GM12878 (cell line): ENCODE measurements around the gene CALR. TPM values are rescaled to one million over a fixed set of nuclear protein-coding genes. Genes with fewer than 3 reads are reported as not detected.
A peak's percentile ranks its signal among the peaks of the same experiment; 100 is the strongest.

Source experiments
- ATAC-seq: fragments of 200-7000 bp; cut with Tn5 transposase; 3 replicates; pipeline ENCODE4 v1.9.1; 2020; ENCODE audit warnings: mild to moderate bottlenecking, moderate library complexity
- BruUV-seq: library from RNA; stranded (reverse); fragments of 400-500 nt; replicated peaks from 2 replicates; lab custom pipeline; 2021; lab: Mats Ljungman, UMichigan
- CTCF ChIA-PET: fragments of 300-600 bp; sonication (Branson Sonifier 250); formaldehyde crosslinking; extraction: SDS; loops from one replicate; lab custom pipeline; 2021; ENCODE audit warnings: inconsistent platforms; lab: Yijun Ruan, JAX
- POLR2A ChIA-PET: fragments of 350-600 bp; formaldehyde crosslinking; extraction: SDS; loops from one replicate; lab custom pipeline; 2021; ENCODE audit warnings: inconsistent platforms; lab: Charles Lee
- RAD21 ChIA-PET: fragments of 300-600 bp; sonication (Branson Sonifier 250); formaldehyde crosslinking; loops from one replicate; lab custom pipeline; 2023; ENCODE audit warnings: antibody characterized with exemption; ENCODE audit not compliant: unreplicated experiment; lab: Charles Lee
- SMC1A ChIA-PET: fragments of 300-600 bp; sonication (Branson Sonifier 250); formaldehyde crosslinking; loops from one replicate; lab custom pipeline; 2023; ENCODE audit not compliant: unreplicated experiment, uncharacterized antibody; lab: Charles Lee
- DNase-seq: peaks from one replicate; pipeline ENCODE4 v3.0.0-alpha.2; 2011; ENCODE audit warnings: low read depth, low spot score
- FAIRE-seq: peaks from 3 replicates; lab custom pipeline; 2011; peaks lifted over from hg19 to GRCh38; lab: Jason Lieb, UNC
- H2AFZ ChIP-seq: 2 replicates; pipeline ENCODE4 v1.6.0; 2011; ENCODE audit warnings: low read depth, low read length, control low read depth; ENCODE audit not compliant: control insufficient read depth
- H3K27ac ChIP-seq: 2 replicates; pipeline ENCODE4 v1.5.1; 2011; ENCODE audit warnings: control low read depth; ENCODE audit not compliant: control insufficient read depth, insufficient read depth
- H3K27me3 ChIP-seq, 2 experiments: replicated peaks in 1 of 2; 2 replicates each; pipeline versions ENCODE4 v1.6.0 to v1.6.1; 2011; ENCODE audit warnings: low read length in 1 of 2; ENCODE audit not compliant: control insufficient read depth in 2 of 2, insufficient read depth in 2 of 2
- H3K36me3 ChIP-seq, 2 experiments: 2 replicates each; pipeline ENCODE4 v1.5.1; 2011; ENCODE audit warnings: low read length in 1 of 2; ENCODE audit not compliant: control insufficient read depth in 2 of 2, insufficient read depth in 2 of 2
- H3K4me1 ChIP-seq: 2 replicates; pipeline ENCODE4 v1.6.1; 2011; ENCODE audit warnings: mild to moderate bottlenecking, low read length, moderate library complexity, mixed read lengths; ENCODE audit not compliant: control insufficient read depth, insufficient read depth
- H3K4me2 ChIP-seq: 2 replicates; pipeline ENCODE4 v1.6.0; 2011; ENCODE audit warnings: control low read depth; ENCODE audit not compliant: control insufficient read depth, insufficient read depth
- H3K4me3 ChIP-seq: fragments of 200-600 bp; sonication (generic); 2 replicates; pipeline ENCODE4 v1.5.1; 2016
- H3K79me2 ChIP-seq: 2 replicates; pipeline ENCODE4 v1.6.0; 2011; ENCODE audit warnings: low read length; ENCODE audit not compliant: control insufficient read depth, insufficient read depth
- H3K9ac ChIP-seq: 2 replicates; pipeline ENCODE4 v1.8.0; 2011; ENCODE audit warnings: low read length, control low read depth, mixed read lengths; ENCODE audit not compliant: control insufficient read depth, insufficient read depth
- H3K9me3 ChIP-seq: replicated peaks from 3 replicates; pipeline ENCODE4 v1.5.1; 2011; ENCODE audit warnings: mild to moderate bottlenecking, low read length; ENCODE audit not compliant: control insufficient read depth, insufficient read depth
- H4K20me1 ChIP-seq: 2 replicates; pipeline ENCODE4 v1.6.0; 2011; ENCODE audit not compliant: control insufficient read depth, insufficient read depth
- CHD2 ChIP-seq: IDR thresholded peaks from 2 replicates; pipeline ENCODE4 v1.6.1; 2011; ENCODE audit warnings: low read depth, low read length, improper control_type of control experiment, borderline replicate concordance
- CHD4 ChIP-seq: fragments of 200-600 bp; sonication (generic); IDR thresholded peaks from 2 replicates; pipeline ENCODE4 v1.6.1; 2016; ENCODE audit warnings: mild to moderate bottlenecking
- CREB1 ChIP-seq: IDR thresholded peaks from 2 replicates; pipeline ENCODE4 v1.6.1; 2012; ENCODE audit warnings: low read depth, mild to moderate bottlenecking, inconsistent platforms
- EGR1 ChIP-seq, 2 experiments: IDR thresholded peaks; 1 replicate in 1 of 2; 2 replicates in 1 of 2; pipeline ENCODE4 v1.6.1; 2011 to 2012; ENCODE audit warnings: low read depth in 2 of 2, low read length in 2 of 2, borderline replicate concordance in 1 of 2, mild to moderate bottlenecking in 1 of 2, moderate library complexity in 1 of 2
- ESRRA ChIP-seq: IDR thresholded peaks from 2 replicates; pipeline ENCODE4 v1.6.1; 2012; ENCODE audit warnings: mild to moderate bottlenecking, low read length, improper control_type of control experiment
- IKZF2 ChIP-seq, 2 experiments: fragments of 450-650 bp; IDR thresholded peaks; 2 replicates each; pipeline ENCODE4 v1.6.1; 2017; ENCODE audit warnings: mild to moderate bottlenecking in 2 of 2, moderate library complexity in 2 of 2
- LARP7 ChIP-seq: fragments of 450-650 bp; IDR thresholded peaks from 2 replicates; pipeline ENCODE4 v1.6.1; 2017; ENCODE audit warnings: mild to moderate bottlenecking
- MEF2B ChIP-seq: fragments of 450-650 bp; IDR thresholded peaks from 2 replicates; pipeline ENCODE4 v1.6.1; 2018; ENCODE audit warnings: mild to moderate bottlenecking, moderate library complexity; ENCODE audit not compliant: partially characterized antibody, poor library complexity, severe bottlenecking
- MYC ChIP-seq: IDR thresholded peaks from 2 replicates; pipeline ENCODE4 v1.6.1; 2011; ENCODE audit warnings: mild to moderate bottlenecking, low read length, moderate library complexity, inconsistent platforms; ENCODE audit not compliant: insufficient read depth, insufficient replicate concordance, insufficient read length, severe bottlenecking
- NBN ChIP-seq: fragments of 450-650 bp; IDR thresholded peaks from 2 replicates; pipeline ENCODE4 v1.6.1; 2016
- NFXL1 ChIP-seq: fragments of 450-650 bp; IDR thresholded peaks from 2 replicates; pipeline ENCODE4 v1.6.1; 2017; ENCODE audit warnings: antibody characterized with exemption, mild to moderate bottlenecking, borderline replicate concordance
- NR2C2 ChIP-seq: IDR thresholded peaks from 2 replicates; pipeline ENCODE4 v1.6.1; 2011; ENCODE audit warnings: borderline replicate concordance, low read depth; ENCODE audit not compliant: control insufficient read depth, insufficient read length
- SP1 ChIP-seq: IDR thresholded peaks from one replicate; pipeline ENCODE4 v1.6.1; 2011; ENCODE audit warnings: low read depth, low read length
- SPI1 ChIP-seq: IDR thresholded peaks from 2 replicates; pipeline ENCODE4 v1.6.1; 2011; ENCODE audit warnings: low read depth, mild to moderate bottlenecking, low read length, moderate library complexity, borderline replicate concordance; ENCODE audit not compliant: insufficient read depth
- SUZ12 ChIP-seq: fragments of 200-600 bp; sonication (generic); IDR thresholded peaks from one replicate; pipeline ENCODE4 v1.6.1; 2018; ENCODE audit warnings: antibody characterized with exemption, mild to moderate bottlenecking; ENCODE audit not compliant: unreplicated experiment
- YY1 ChIP-seq: IDR thresholded peaks from 2 replicates; pipeline ENCODE4 v1.6.1; 2011; ENCODE audit warnings: low read depth, mild to moderate bottlenecking, low read length
- WGBS: methylation state at CpG from one replicate; pipeline ENCODE4 v1.1.6; 2016; ENCODE audit warnings: low lambda C conversion rate; ENCODE audit not compliant: insufficient replicate concordance, insufficient coverage; ENCODE audit errors: missing lambda C conversion rate; 5-methylcytosine and 5-hydroxymethylcytosine counted together
- in situ Hi-C: fragments of 300-500 bp; cut with MboI; formaldehyde crosslinking; loops from 9 replicates; pipeline ENCODE4 v1.14.3; 2018; ENCODE audit warnings: mixed read lengths
- intact Hi-C: fragments of 100-400 bp; cut with micrococcal nuclease; formaldehyde crosslinking; loops from one replicate; pipeline ENCODE4 v1.14.2; 2022; ENCODE audit not compliant: unreplicated experiment
- polyA plus RNA-seq, 11 experiments: library from polyadenylated mRNA; depleted of rRNA in 4 of 11; unstranded in 6 of 11; stranded (reverse) in 5 of 11; fragments of >200 nt; fragmentation: Nextera tagmentation in 4 of 11; fragmentation: Illumina TruSeq in 1 of 11; extraction: Ambion mirVana in 4 of 11; extraction: Trizol in 1 of 11; gene quantifications; 1 replicate in 1 of 11; 2 replicates in 10 of 11; pipeline versions ENCODE4 v1.2.1 to v1.2.3, GENCODE V29; 2011 to 2016; ENCODE audit warnings: inconsistent platforms in 2 of 11, missing spikeins in 2 of 11, low read depth in 1 of 11
- total RNA-seq, 4 experiments: library from RNA; depleted of rRNA in 3 of 4; stranded (reverse); fragments of >200 nt in 3 of 4; fragmentation: Illumina TruSeq in 1 of 4; extraction: Trizol in 1 of 4; gene quantifications; 2 replicates each; pipeline versions ENCODE4 v1.2.1 to v1.2.3, GENCODE V29; 2013 to 2021
- TF ChIP-seq, protein P1 (sequence below): IDR thresholded peaks from 2 replicates; pipeline ENCODE4 v1.6.1; 2011; ENCODE audit warnings: mild to moderate bottlenecking, low read depth, low read length, moderate library complexity; ENCODE audit not compliant: insufficient replicate concordance
- TF ChIP-seq, protein P2 (sequence below): IDR thresholded peaks from 2 replicates; pipeline ENCODE4 v1.6.1; 2011; ENCODE audit warnings: borderline replicate concordance, low read depth, mild to moderate bottlenecking, moderate library complexity, low read length; ENCODE audit not compliant: insufficient read depth, poor library complexity, severe bottlenecking
- TF ChIP-seq, protein P3 (sequence below): IDR thresholded peaks from 2 replicates; pipeline ENCODE4 v1.6.1; 2012; ENCODE audit warnings: low read depth, low read length, improper control_type of control experiment

Gene CALR
- total and polyA plus RNA-seq, 10 of the 15 experiments (the other 5 are each of a cell fraction or from before 2014, with no cell fraction given) = 202 to 1,451 (median 749) TPM

DNA sequence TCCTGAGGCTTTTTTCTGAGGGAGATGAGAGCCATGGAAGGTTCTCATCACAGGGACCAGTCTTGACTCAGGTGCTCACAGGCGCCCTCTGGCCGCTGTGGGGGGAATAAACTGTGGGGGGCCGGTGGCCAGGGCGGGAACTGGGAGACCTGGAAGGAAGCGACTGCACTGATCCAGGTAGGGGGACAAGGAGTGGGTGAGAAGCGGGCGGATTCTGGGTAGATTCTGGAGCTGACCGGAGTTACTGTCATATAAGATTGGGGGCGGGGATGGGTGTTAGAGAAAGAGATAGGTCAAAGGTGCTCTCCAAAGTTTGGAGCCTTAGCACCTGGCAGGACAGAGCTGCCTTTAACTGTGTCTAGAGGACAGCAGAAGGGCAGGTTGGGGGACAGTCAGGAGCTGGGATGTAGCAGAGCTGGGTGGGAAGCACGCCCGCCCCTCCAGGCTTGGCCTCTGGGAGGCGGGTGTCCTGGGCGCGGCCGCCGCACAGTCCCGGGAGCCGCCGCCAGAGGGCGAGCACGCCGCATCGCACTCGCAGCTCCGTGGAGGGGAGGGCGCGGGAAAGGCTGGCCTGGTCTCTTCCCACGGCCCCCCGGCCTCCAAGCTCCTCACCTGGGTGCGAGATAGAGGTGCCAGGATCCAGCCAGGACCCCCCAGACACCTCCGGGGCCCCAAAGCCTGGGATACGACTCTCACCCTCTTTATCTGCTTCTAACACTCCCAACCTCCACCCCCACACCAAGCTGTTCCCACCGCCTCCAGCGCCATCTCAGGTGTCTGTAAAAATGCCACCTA lies 26.8 kb downstream of the CALR start:
- RAD21 ChIA-PET = interaction anchor here (0.6 to 2.9 kb wide), 32 partner anchors 9 to 296 kb away, joined by 3 to 31 read pairs (median 4); partner anchors contain the start of genes CALR, DNASE2, FARSA and GCDH
- in situ Hi-C loops (no loop called here), intact Hi-C loops (loop anchor here (1.0 kb wide), 1 partner anchor 80 kb away; no protein-coding TSS in a partner anchor)
- Histone ChIP-seq H4K20me1 (no peaks in the 10 kb centered on the region), H2AFZ (peak overlapping the region; percentile 99), H3K36me3 (no peaks in the 10 kb centered on the region), H3K27ac (peak overlapping the region; percentile 2; the same call in 1 of the 2 replicates), H3K9ac (peak overlapping the region; percentile 55; the same call in 1 of the 2 replicates), H3K9me3 (no peaks in the 10 kb centered on the region), H3K79me2 (no peaks in the 10 kb centered on the region), H3K27me3 (no peaks in the 10 kb centered on the region), H3K4me1 (0 out of 2 replicates have a peak, but pooled peaks cover 3% of the 10 kb centered on the region), H3K4me3 (peak overlapping the region; percentile 64; the same call in 1 of the 2 replicates), H3K4me2 (peak overlapping the region; percentile 100)
- SMC1A ChIA-PET = interaction anchor here (0.7 to 2.0 kb wide), 21 partner anchors 9 to 187 kb away, joined by 3 to 29 read pairs (median 5); partner anchors contain the start of genes DNASE2, GADD45GIP1, GCDH and KLF1
- ATAC-seq = peak; percentile 99
- WGBS = under 1% methylated on average over 34 of the region's 34 CpGs
- no TSS peak for BruUV-seq
- CTCF ChIA-PET = interaction anchor here (0.6 to 7.0 kb wide), 65 partner anchors 10 to 312 kb away, joined by 3 to 182 read pairs (median 6); partner anchors contain the start of genes DNASE2, FARSA, GADD45GIP1 and GCDH
- POLR2A ChIA-PET = interaction anchor here (0.6 to 2.6 kb wide), 8 partner anchors 10 to 86 kb away, joined by 3 to 11 read pairs (median 4); partner anchors contain the start of genes DNASE2 and GCDH
- peak; percentile 39 for DNase-seq
- FAIRE-seq = peak; percentile 83
- TF ChIP-seq SPI1 (peak; percentile 46; the same call in 1 of the 2 replicates), NBN (peak; percentile 61), CREB1 (no peak), SUZ12 (no peak), EGR1 (IDR thresholded peaks at IDR 0.05; ENCODE audit: borderline replicate concordance in 1 of 2, low read depth in 2 of 2, low read length in 2 of 2) (peak in 1 of 2 experiments; percentile 34; a peak in 1 of 3 replicates), LARP7 (peak; percentile 90), ESRRA (no peak), MYC (no peak), YY1 (peak; percentile 76), NR2C2 (no peak), IKZF2 (IDR thresholded peaks at IDR 0.05) (peak; percentile 74 to 75), NFXL1 (no peak), SP1 (no peak), CHD4 (no peak), MEF2B (peak; percentile 31), CHD2 (no peak)
- TF ChIP-seq, protein P1, sequence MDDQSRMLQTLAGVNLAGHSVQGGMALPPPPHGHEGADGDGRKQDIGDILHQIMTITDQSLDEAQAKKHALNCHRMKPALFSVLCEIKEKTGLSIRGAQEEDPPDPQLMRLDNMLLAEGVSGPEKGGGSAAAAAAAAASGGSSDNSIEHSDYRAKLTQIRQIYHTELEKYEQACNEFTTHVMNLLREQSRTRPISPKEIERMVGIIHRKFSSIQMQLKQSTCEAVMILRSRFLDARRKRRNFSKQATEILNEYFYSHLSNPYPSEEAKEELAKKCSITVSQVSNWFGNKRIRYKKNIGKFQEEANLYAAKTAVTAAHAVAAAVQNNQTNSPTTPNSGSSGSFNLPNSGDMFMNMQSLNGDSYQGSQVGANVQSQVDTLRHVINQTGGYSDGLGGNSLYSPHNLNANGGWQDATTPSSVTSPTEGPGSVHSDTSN = no peak
- TF ChIP-seq, protein P2, sequence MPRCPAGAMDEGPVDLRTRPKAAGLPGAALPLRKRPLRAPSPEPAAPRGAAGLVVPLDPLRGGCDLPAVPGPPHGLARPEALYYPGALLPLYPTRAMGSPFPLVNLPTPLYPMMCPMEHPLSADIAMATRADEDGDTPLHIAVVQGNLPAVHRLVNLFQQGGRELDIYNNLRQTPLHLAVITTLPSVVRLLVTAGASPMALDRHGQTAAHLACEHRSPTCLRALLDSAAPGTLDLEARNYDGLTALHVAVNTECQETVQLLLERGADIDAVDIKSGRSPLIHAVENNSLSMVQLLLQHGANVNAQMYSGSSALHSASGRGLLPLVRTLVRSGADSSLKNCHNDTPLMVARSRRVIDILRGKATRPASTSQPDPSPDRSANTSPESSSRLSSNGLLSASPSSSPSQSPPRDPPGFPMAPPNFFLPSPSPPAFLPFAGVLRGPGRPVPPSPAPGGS = no peak
- TF ChIP-seq, protein P3, sequence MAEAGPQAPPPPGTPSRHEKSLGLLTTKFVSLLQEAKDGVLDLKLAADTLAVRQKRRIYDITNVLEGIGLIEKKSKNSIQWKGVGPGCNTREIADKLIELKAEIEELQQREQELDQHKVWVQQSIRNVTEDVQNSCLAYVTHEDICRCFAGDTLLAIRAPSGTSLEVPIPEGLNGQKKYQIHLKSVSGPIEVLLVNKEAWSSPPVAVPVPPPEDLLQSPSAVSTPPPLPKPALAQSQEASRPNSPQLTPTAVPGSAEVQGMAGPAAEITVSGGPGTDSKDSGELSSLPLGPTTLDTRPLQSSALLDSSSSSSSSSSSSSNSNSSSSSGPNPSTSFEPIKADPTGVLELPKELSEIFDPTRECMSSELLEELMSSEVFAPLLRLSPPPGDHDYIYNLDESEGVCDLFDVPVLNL = peak; percentile 60
